Activated CD4-positive, alpha-beta T cell treated with anti-CD3 and anti-CD28 coated beads, Interleukin-2, amount 10 ng/mL, durations not matched to agents 7 days and 5 days (primary cell): ENCODE measurements around the gene RGS19. TPM values are rescaled to one million over a fixed set of nuclear protein-coding genes. Genes with fewer than 3 reads are reported as not detected.
A peak's percentile ranks its signal among the peaks of the same experiment; 100 is the strongest.
"Not testable (repeated sequence)": the region's sequence is repeated elsewhere in the genome, so short reads cannot be mapped to it uniquely, and the experiment has no call there.

Source experiments
- CTCF ChIA-PET: fragments of 350-600 bp; sonication (Branson Sonifier 250); formaldehyde crosslinking; loops from one replicate; lab custom pipeline; 2021; ENCODE audit warnings: antibody characterized with exemption; lab: Charles Lee
- POLR2A ChIA-PET: fragments of 350-600 bp; sonication (Branson Sonifier 250); formaldehyde crosslinking; loops from one replicate; lab custom pipeline; 2021; ENCODE audit warnings: antibody characterized with exemption; lab: Charles Lee
- DNase-seq: peaks from one replicate; pipeline ENCODE4 v3.0.0-alpha.2; 2020
- H3K27ac Mint-ChIP-seq: one replicate; pipeline ENCODE4 v1.8.0; 2021; ENCODE audit warnings: mild to moderate bottlenecking, moderate library complexity, mixed read lengths
- H3K27me3 Mint-ChIP-seq: one replicate; pipeline ENCODE4 v1.8.0; 2021; ENCODE audit warnings: mixed read lengths
- H3K36me3 Mint-ChIP-seq: one replicate; pipeline ENCODE4 v1.8.0; 2021; ENCODE audit warnings: low read depth, mixed read lengths
- H3K4me1 Mint-ChIP-seq: one replicate; pipeline ENCODE4 v1.8.0; 2021; ENCODE audit warnings: mixed read lengths
- H3K4me3 Mint-ChIP-seq: one replicate; pipeline ENCODE4 v1.8.0; 2021; ENCODE audit warnings: mild to moderate bottlenecking, moderate library complexity, mixed read lengths
- H3K9me3 Mint-ChIP-seq: one replicate; pipeline ENCODE4 v1.8.0; 2021; ENCODE audit warnings: mixed read lengths
- total RNA-seq, 2 experiments: library from RNA; stranded (reverse); gene quantifications; one replicate each; pipeline ENCODE4 v1.2.3, GENCODE V29; 2021

Gene RGS19
- total RNA-seq, 2 experiments from 2014 or later: 105 to 107 TPM

DNA sequence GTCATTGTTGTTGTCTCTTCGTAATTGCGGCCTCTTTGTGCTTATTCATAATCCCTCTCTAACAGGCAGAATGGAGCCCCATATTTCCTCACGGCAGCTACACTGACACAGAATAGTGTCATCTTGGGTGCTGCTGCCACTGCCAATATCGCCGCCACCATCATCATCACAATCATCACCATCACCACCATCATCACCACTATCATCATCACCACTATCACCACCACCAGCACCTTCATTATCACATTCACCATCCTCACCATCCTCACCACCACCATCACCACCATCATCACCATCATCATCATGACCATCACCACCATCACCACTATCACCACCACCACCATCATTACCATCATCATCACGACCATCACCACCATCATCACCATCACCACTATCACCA is 17.2 kb upstream of the RGS19 start:
- Mint-ChIP-seq H3K4me3 (no peak overlapping the region), H3K4me1 (peaks cover 18% of the 10 kb centered on the region), H3K36me3 (no peaks in the 10 kb centered on the region), H3K27me3 (peaks cover 8% of the 10 kb centered on the region), H3K9me3 (peaks cover 5% of the 10 kb centered on the region), H3K27ac (no peak overlapping the region)
- POLR2A ChIA-PET: no interaction called here
- CTCF ChIA-PET: interaction anchor here (1.1 kb wide), 1 partner anchor 13 kb away, joined by 4 read pairs; no protein-coding TSS in a partner anchor
- DNase-seq: no peak

DNA sequence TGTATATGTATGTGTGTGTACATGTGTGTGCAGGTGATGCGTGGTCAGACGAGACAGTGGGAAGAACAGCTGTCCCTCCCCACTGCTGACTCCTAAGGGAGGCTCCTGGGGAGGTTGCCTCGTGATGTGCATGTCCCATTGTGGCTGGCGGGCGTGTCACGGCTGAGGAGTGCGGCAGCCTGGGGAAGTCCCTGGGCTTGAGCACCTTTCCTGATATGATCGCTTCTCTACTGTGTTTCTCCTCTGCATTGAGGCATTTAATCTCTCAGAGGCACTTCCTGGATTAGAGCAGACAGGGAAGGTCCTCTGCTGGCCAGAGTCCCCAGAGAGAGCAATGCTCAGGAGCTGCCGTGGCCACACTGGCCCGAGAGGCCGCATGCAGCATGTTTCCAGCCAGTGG is 16.6 kb upstream of the RGS19 start:
- H3K4me1 Mint-ChIP-seq: peaks cover 12% of the 10 kb centered on the region
- ChIA-PET POLR2A (no interaction called here), CTCF (interaction anchor here (1.1 kb wide), 1 partner anchor 13 kb away, joined by 4 read pairs; no protein-coding TSS in a partner anchor)
- no peak overlapping the region for H3K4me3 Mint-ChIP-seq
- H3K27me3 Mint-ChIP-seq: peaks cover 2% of the 10 kb centered on the region
- no peak for DNase-seq
- H3K27ac Mint-ChIP-seq: no peak overlapping the region
- H3K9me3 Mint-ChIP-seq: peaks cover 5% of the 10 kb centered on the region
- no peaks in the 10 kb centered on the region for H3K36me3 Mint-ChIP-seq

DNA sequence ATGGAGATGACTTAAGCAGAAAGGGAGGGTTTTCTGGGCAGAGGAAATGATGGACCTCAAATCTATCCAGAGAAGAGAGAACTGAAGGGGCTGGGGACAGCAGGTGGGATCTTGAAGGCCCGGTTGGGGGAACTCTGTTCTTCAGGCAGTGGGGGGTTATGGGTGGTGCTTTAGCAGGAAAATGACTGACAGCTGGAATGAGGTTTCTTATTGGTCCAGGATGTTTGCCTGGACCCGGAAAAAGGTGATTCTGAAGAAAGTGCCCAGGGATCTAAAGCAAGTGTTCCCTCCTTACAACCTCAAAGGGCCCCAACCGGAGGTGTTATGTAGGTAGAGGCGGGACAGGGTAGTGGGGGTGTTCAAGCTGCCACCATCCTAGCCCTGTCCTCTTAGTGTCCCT is 16.1 kb upstream of the RGS19 start:
- CTCF ChIA-PET: interaction anchor here (0.7 to 1.1 kb wide), 2 partner anchors 12 to 21 kb away, joined by 4 read pairs; no protein-coding TSS in a partner anchor
- no peak for DNase-seq
- Mint-ChIP-seq H3K27me3 (no peaks in the 10 kb centered on the region), H3K27ac (no peak overlapping the region), H3K4me3 (no peak overlapping the region), H3K4me1 (peaks cover 7% of the 10 kb centered on the region), H3K9me3 (peaks cover 5% of the 10 kb centered on the region), H3K36me3 (no peaks in the 10 kb centered on the region)
- POLR2A ChIA-PET: no interaction called here

DNA sequence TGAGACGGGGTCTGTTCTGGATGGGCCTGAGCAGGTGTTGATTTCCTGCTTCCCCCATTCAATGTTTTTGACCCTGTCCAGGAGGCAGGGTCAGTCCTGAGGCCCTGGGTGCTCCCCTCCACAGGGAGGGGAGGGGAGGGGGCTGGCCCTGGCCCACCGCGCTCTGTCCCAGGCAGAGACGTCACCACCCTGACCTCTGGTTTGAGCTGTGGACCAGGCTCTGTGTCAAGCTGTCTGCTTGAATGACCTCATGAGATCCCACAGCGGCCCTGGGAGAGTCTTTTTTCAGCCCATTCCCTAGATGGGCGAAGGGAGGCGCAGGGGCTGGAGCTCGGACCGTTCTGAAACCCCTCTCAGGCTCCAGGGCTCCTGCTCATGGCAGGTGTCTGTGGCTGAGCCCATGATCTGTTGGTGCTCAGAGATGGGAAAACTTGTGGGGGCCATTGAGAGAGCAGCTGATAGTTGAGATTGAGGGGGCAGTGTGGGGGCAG is 13.7 kb upstream of the RGS19 start:
- Mint-ChIP-seq H3K36me3 (no peaks in the 10 kb centered on the region), H3K27ac (no peak overlapping the region), H3K9me3 (peaks cover 7% of the 10 kb centered on the region), H3K4me3 (no peak overlapping the region), H3K4me1 (no peaks in the 10 kb centered on the region), H3K27me3 (peaks cover 2% of the 10 kb centered on the region)
- ChIA-PET CTCF (interaction anchor here (0.5 kb wide), 1 partner anchor 308 kb away, joined by 3 read pairs; no protein-coding TSS in a partner anchor), POLR2A (no interaction called here)
- DNase-seq: no peak

DNA sequence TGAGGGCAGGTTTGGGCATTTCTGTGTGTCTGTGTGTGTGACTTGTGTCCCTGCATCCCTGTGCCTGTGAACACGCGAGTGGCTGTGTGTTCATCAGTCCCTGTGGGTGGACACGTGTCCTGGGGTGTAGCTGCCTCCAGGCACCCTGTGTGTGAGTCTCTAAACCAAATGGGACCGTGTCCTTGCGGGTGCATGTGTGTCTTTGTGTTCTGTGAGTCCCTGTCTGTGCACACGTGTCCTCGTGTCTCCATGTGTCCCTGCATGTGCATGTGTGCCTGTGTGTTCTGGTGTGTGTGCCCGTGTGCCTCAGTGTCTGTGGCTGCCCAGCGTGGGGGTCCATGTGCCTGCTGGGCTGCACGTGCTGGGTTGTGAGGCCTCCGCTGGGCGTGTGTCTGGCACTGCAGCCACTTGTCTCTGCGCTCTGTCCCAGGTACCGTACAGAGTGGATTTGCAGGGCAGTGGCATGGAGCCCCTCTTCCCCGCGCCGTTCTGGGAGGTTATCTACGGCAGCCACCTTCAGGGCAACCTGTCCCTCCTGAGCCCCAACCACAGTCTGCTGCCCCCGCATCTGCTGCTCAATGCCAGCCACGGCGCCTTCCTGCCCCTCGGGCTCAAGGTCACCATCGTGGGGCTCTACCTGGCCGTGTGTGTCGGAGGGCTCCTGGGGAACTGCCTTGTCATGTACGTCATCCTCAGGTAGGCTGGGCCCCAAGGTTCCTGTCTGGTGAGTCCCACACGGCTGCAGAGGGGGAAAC is 13.1 kb upstream of the RGS19 start:
- no peak overlapping the region for H3K27ac Mint-ChIP-seq
- H3K36me3 Mint-ChIP-seq: no peaks in the 10 kb centered on the region
- ChIA-PET CTCF (no interaction called here), POLR2A (no interaction called here)
- peaks cover 2% of the 10 kb centered on the region for H3K27me3 Mint-ChIP-seq
- no peak overlapping the region for H3K4me3 Mint-ChIP-seq
- no peaks in the 10 kb centered on the region for H3K4me1 Mint-ChIP-seq
- peaks cover 13% of the 10 kb centered on the region for H3K9me3 Mint-ChIP-seq
- DNase-seq: no peak

DNA sequence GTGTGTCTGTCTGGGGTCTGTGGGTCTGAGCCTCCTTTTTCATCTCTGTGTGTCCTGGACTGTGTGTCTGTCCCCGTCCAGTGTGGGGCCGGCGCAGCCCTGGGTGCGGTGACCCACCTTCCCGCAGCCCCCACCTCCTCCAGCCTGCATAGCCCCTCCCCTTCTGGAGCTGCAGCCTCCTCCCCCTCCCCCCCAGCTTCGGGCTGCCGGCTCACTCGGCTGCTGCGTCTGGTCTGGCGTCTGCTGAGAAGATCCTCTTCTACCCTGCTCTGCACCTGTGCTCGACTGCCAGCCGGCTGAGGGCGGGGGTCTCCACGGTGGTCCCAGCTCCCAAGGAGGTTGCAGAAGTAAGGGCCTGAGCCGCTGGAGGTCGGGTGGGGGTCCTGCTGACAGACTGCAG is 12.5 kb upstream of the RGS19 start:
- H3K36me3 Mint-ChIP-seq: no peaks in the 10 kb centered on the region
- no peak overlapping the region for H3K27ac Mint-ChIP-seq
- DNase-seq: no peak
- no peaks in the 10 kb centered on the region for H3K4me1 Mint-ChIP-seq
- peaks cover 2% of the 10 kb centered on the region for H3K27me3 Mint-ChIP-seq
- POLR2A ChIA-PET: no interaction called here
- CTCF ChIA-PET: interaction anchor here (1.4 kb wide), 1 partner anchor 53 kb away, joined by 4 read pairs; no protein-coding TSS in a partner anchor
- H3K9me3 Mint-ChIP-seq: peaks cover 12% of the 10 kb centered on the region
- H3K4me3 Mint-ChIP-seq: no peak overlapping the region

DNA sequence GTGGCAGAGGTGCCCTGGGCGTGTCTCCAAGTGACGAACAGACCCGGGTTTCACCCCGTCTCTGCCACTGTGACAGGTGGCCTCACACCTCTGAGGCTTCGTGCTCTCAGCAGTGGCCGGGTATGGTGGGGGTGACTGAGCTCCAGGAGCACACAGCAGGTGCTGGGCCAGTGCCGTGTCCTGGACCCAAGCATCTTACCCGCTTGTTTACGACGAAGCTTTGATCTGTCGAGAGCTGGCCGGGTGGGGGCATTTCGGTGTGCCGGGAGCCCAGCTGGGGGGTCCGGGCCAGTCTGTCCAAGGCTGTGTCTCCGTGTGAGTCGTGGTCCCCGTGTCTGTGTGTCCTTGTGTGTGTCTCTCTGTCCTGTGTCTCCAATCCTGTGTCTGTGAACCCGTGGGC is 12.0 kb upstream of the RGS19 start:
- Mint-ChIP-seq H3K36me3 (no peaks in the 10 kb centered on the region), H3K9me3 (peaks cover 9% of the 10 kb centered on the region), H3K4me3 (no peak overlapping the region), H3K27ac (no peak overlapping the region), H3K4me1 (no peaks in the 10 kb centered on the region), H3K27me3 (peaks cover 3% of the 10 kb centered on the region)
- ChIA-PET POLR2A (no interaction called here), CTCF (interaction anchor here (1.4 kb wide), 1 partner anchor 53 kb away, joined by 4 read pairs; no protein-coding TSS in a partner anchor)
- DNase-seq: no peak

DNA sequence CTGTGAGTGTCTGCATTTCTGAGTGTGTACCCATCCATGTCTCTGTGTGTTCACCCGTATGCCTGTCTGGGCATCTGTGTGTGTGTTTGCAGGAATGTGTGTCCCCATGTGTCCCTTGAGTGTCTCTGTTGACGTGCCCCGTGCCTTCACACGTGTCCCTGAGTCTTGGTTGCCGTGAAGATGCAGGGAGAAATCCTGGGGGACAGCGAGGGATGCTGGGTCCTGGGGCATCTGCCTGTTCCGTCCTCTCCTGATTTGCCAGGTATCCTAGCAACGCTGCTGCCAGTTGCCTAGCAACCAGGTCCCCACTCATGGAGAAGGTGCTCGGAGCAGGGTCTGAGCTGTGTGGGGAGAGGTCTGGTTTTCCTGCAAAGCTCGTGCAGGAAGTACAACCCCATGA is 10.8 kb upstream of the RGS19 start:
- Mint-ChIP-seq H3K27ac (peak overlapping the region; percentile 60), H3K4me1 (no peaks in the 10 kb centered on the region)
- CTCF ChIA-PET: no interaction called here

DNA sequence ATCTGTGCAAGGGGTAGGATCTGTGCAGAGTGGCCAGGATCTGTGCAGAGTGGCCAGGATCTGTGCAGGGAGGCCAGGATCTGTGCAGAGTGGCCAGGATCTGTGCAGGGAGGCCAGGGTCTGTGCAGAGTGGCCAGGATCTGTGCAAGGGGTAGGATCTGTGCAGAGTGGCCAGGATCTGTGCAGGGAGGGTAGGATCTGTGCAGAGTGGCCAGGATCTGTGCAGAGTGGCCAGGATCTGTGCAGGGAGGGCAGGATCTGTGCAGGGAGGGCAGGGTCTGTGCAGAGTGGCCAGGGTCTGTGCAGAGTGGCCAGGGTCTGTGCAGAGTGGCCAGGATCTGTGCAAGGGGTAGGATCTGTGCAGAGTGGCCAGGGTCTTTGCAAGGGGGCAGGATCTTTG is 9.3 kb upstream of the RGS19 start:
- POLR2A ChIA-PET, H3K4me3 Mint-ChIP-seq, H3K27ac Mint-ChIP-seq: not testable (repeated sequence)

More for the DNA sequence above, 10.8 kb upstream of the RGS19 start:
- Mint-ChIP-seq H3K27me3 (peaks cover 15% of the 10 kb centered on the region), H3K4me3 (no peak overlapping the region), H3K36me3 (no peaks in the 10 kb centered on the region), H3K9me3 (peaks cover 9% of the 10 kb centered on the region)
- POLR2A ChIA-PET: no interaction called here
- DNase-seq: no peak

DNA sequence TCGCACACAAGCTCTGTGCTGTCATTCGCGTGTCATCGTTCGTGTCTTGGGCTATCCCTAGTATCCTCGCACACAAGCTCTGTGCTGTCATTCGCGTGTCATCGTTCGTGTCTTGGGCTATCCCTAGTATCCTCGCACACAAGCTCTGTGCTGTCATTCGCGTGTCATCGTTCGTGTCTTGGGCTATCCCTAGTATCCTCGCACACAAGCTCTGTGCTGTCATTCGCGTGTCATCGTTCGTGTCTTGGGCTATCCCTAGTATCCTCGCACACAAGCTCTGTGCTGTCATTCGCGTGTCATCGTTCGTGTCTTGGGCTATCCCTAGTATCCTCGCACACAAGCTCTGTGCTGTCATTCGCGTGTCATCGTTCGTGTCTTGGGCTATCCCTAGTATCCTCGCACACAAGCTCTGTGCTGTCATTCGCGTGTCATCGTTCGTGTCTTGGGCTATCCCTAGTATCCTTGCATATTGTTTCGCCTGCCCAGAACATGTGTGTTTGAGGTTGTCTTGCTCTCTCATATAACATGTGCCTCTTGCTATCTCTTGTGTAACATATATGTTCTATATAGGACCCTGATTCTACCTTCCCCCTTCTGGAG is 8.0 kb upstream of the RGS19 start:
- H3K36me3 Mint-ChIP-seq, POLR2A ChIA-PET, H3K9me3 Mint-ChIP-seq, H3K27ac Mint-ChIP-seq, H3K4me3 Mint-ChIP-seq, CTCF ChIA-PET, DNase-seq: not testable (repeated sequence)
- H3K4me1 Mint-ChIP-seq: peaks cover 14% of the 10 kb centered on the region
- peaks cover 25% of the 10 kb centered on the region for H3K27me3 Mint-ChIP-seq

More for the DNA sequence above, 9.3 kb upstream of the RGS19 start:
- peaks cover 22% of the 10 kb centered on the region for H3K27me3 Mint-ChIP-seq
- CTCF ChIA-PET: interaction anchor here (0.6 kb wide), 1 partner anchor 605 kb away, joined by 3 read pairs; no protein-coding TSS in a partner anchor
- not testable (repeated sequence) for H3K9me3 Mint-ChIP-seq, H3K4me1 Mint-ChIP-seq, H3K36me3 Mint-ChIP-seq, DNase-seq

DNA sequence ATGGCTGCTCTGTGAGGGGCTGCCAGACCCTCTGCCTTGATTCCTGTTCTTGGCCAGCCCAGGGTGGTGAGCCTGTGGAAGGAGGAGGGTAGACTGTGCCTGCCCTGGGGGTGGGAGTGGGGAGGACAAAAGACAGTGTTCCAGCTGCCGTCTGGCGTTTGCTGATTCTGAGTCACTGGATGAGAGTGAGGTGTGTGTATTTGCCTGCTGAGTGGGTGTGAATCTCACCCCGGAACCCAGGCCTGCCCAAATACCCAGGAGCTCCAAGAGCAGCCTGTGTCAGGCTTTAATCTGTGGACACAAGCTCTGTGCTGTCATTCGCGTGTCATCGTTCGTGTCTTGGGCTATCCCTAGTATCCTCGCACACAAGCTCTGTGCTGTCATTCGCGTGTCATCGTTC is 7.5 kb upstream of the RGS19 start:
- H3K4me3 Mint-ChIP-seq: no peak overlapping the region
- H3K27ac Mint-ChIP-seq: no peak overlapping the region
- ChIA-PET CTCF (interaction anchor here (0.9 kb wide), 1 partner anchor 13 kb away, joined by 3 read pairs; no protein-coding TSS in a partner anchor), POLR2A (no interaction called here)
- peaks cover 9% of the 10 kb centered on the region for H3K9me3 Mint-ChIP-seq
- peaks cover 29% of the 10 kb centered on the region for H3K27me3 Mint-ChIP-seq
- no peak for DNase-seq
- peaks cover 19% of the 10 kb centered on the region for H3K4me1 Mint-ChIP-seq
- H3K36me3 Mint-ChIP-seq: no peaks in the 10 kb centered on the region

DNA sequence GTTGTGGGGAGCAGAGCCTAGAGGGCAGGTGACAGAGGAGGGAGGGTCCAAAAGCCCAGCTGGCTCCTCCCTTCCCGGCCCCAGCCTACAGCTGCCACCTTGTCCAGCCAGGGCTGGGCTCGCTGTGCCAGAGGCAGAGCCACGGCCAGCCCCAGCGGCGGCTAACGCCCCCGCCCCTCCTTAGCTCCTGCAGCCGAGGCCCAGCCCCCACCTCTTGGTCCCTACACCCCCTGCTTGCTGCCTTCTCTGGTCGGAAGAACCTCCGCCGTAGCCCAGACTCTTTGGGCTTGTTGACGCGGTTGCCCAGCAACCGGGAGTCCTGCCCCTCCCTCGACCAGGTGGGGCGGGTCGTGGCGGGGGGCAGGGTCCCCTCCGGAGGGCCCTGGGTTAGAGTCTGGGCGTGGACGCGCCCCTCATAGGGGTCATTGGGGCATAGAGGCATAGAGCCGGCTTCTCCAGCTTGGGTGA is 5.4 kb upstream of the RGS19 start:
- Mint-ChIP-seq H3K4me1 (peaks cover 32% of the 10 kb centered on the region), H3K9me3 (peaks cover 9% of the 10 kb centered on the region), H3K27ac (no peak overlapping the region), H3K4me3 (peak overlapping the region; percentile 72), H3K36me3 (no peaks in the 10 kb centered on the region), H3K27me3 (peaks cover 31% of the 10 kb centered on the region)
- ChIA-PET POLR2A (no interaction called here), CTCF (interaction anchor here (1.4 to 2.1 kb wide), 6 partner anchors 13 to 172 kb away, joined by 3 to 16 read pairs (median 7); partner anchors contain the start of gene PRPF6)
- no peak for DNase-seq
